Measurements from ENCODE around the gene ASB15.

DNA sequence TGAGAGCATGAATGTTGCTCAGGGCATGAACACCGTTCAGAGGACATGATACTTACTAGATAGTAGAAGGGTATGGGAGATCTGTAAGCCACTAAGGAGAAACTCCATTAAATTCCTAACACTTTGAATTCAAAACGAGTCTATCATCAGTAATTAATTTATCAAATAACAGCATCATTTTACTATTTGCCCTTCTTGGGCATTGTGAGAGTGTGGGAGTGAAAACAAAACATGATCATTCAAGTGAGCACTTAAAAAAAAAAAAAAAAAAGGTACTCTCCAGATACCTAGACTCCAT lies 20.5 kb upstream of the ASB15 start:
- no peak for TF ChIP-seq YY1 (IDR thresholded peaks at IDR 0.05; ENCODE audit: low read depth)
- TF ChIP-seq TEAD4 (IDR thresholded peaks at IDR 0.05), result no peak
- TF ChIP-seq FOXM1 (IDR thresholded peaks at IDR 0.05; ENCODE audit: borderline replicate concordance, low read depth), result no peak
- no peak for TF ChIP-seq EGR1 (IDR thresholded peaks at IDR 0.05)

Data from Ishikawa (cell line).